Psoas muscle (tissue), 8 donors: Measurements from ENCODE around the gene LRRC23. TPM values are rescaled to one million over a fixed set of nuclear protein-coding genes. Genes with fewer than 3 reads are reported as not detected.
"Not testable (repeated sequence)": the region's sequence is repeated elsewhere in the genome, so short reads cannot be mapped to it uniquely, and the experiment has no call there.

ENCODE experiments used
- ATAC-seq, 4 donors: fragments of 200-7000 bp; cut with Tn5 transposase; one replicate each; pipeline ENCODE4 v1.9.1; 2020; ENCODE audit warnings: moderate library complexity in 3 of 4, mild to moderate bottlenecking in 2 of 4
- DNase-seq, 2 donors: peaks; one replicate each; pipeline ENCODE4 v3.0.0-alpha.2; 2020
- H3K27ac ChIP-seq: fragments of 200-600 bp; one replicate; pipeline ENCODE4 v1.8.0; 2022
- H3K27me3 ChIP-seq, 3 donors: fragments of 200-600 bp in 1 of 3; one replicate each; pipeline versions ENCODE4 v1.6.1 to v1.8.0; 2013 to 2022; ENCODE audit warnings: low read length in 2 of 3, mild to moderate bottlenecking in 2 of 3, moderate library complexity in 1 of 3; ENCODE audit not compliant: insufficient read depth in 3 of 3
- H3K36me3 ChIP-seq, 2 donors: fragments of 200-600 bp in 1 of 2; one replicate each; pipeline versions ENCODE4 v1.6.1 to v1.8.0; 2013 to 2022; ENCODE audit warnings: low read depth in 1 of 2, mild to moderate bottlenecking in 1 of 2, moderate library complexity in 1 of 2; ENCODE audit not compliant: insufficient read depth in 1 of 2
- H3K4me1 ChIP-seq: fragments of 200-600 bp; one replicate; pipeline ENCODE4 v1.8.0; 2022
- H3K4me3 ChIP-seq: fragments of 200-600 bp; one replicate; pipeline ENCODE4 v1.8.0; 2022; ENCODE audit warnings: mild to moderate bottlenecking
- H3K9me3 ChIP-seq: fragments of 200-600 bp; one replicate; pipeline ENCODE4 v1.8.0; 2022
- WGBS, 3 donors: extraction: QIAGEN DNeasy Blood & Tissue Kit; methylation state at CpG; one replicate each; pipeline versions ENCODE4 v1.1.6 to v1.1.7; 2013; 5-methylcytosine and 5-hydroxymethylcytosine counted together
- intact Hi-C, 2 donors: fragments of 100-400 bp; cut with DNase I; formaldehyde crosslinking; loops; one replicate each; pipeline versions ENCODE4 v1.11.0 to v1.14.2; 2022
- polyA plus RNA-seq, 3 donors: library from polyadenylated mRNA; stranded (reverse); fragments of 200-250 nt; gene quantifications; one replicate each; pipeline ENCODE4 v1.2.3, GENCODE V29; 2013
- total RNA-seq, 4 donors: library from RNA; stranded (reverse); fragmentation: NEBNext Ultra II Directional in 2 of 4; extraction: Animal tissue kit (Norgen Biotek cat#: 25700) in 2 of 4; gene quantifications; one replicate each; pipeline versions ENCODE4 v1.2.1 to v1.2.4, GENCODE V29; 2021 to 2023
- TF ChIP-seq, protein P1 (sequence below): fragments of 200-600 bp; IDR thresholded peaks from one replicate; pipeline ENCODE4 v1.8.0; 2022; ENCODE audit warnings: antibody characterized with exemption
- donor health status: healthy with polysubstance abuse.
- donor health status: DM: no; HTN: no; CAD: no; lungs with moderate emphysema.
- donor health status: Bipolar disorder and iron deficiency.
- donor health status: healthy.
- donor health status: DM: yes; HTN: yes; CAD: no.
- donor health status: DM: no; HTN: no; CAD: no.
- donor health status: DM: no; HTN: no; CAD: no.
- donor health status: DM: yes; HTN: yes; CAD: no.

The LRRC23 gene
- total and polyA plus RNA-seq, 7 donors = 9.5 to 29.0 (median 13.1) TPM

DNA sequence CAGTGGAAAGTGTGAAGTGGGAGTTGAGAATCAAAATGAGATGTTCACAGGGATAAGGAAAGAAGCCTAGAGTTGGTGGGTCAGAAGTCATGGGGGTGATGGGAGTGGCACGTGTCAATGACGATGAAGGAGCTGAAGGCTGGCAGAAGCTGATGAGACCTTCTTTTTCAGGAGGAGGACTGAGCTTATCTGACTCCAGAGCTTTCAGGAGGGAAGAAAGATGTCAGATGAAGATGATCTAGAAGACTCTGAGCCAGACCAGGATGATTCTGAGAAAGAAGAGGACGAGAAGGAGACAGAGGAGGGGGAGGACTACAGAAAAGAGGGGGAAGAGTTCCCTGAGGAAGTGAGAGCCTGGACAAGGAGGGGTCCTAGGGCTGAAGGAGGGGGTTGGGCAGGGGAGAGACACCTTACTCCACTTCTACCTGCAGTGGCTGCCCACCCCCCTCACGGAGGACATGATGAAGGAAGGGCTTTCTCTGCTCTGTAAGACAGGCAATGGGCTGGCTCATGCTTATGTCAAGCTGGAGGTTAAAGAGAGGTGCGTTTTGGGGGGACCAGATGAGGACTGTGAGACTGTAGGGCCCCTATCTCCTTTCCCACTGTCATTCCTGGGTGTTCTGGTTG lies 905 bp downstream of the LRRC23 start:
- peaks cover 5% of the 10 kb centered on the region for H3K4me1 ChIP-seq
- intact Hi-C loops = no loop called here
- no peak overlapping the region for H3K27ac ChIP-seq
- ATAC-seq = no peak
- no peaks in the 10 kb centered on the region for H3K9me3 ChIP-seq
- H3K27me3 ChIP-seq = no peaks in the 10 kb centered on the region
- TF ChIP-seq, protein P1, sequence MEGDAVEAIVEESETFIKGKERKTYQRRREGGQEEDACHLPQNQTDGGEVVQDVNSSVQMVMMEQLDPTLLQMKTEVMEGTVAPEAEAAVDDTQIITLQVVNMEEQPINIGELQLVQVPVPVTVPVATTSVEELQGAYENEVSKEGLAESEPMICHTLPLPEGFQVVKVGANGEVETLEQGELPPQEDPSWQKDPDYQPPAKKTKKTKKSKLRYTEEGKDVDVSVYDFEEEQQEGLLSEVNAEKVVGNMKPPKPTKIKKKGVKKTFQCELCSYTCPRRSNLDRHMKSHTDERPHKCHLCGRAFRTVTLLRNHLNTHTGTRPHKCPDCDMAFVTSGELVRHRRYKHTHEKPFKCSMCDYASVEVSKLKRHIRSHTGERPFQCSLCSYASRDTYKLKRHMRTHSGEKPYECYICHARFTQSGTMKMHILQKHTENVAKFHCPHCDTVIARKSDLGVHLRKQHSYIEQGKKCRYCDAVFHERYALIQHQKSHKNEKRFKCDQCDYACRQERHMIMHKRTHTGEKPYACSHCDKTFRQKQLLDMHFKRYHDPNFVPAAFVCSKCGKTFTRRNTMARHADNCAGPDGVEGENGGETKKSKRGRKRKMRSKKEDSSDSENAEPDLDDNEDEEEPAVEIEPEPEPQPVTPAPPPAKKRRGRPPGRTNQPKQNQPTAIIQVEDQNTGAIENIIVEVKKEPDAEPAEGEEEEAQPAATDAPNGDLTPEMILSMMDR = no peak
- H3K4me3 ChIP-seq = peak overlapping the region; percentile 91
- WGBS, 3 donors = 59 to 72% (median 61%) methylated on average over 5 of the region's 5 CpGs
- H3K36me3 ChIP-seq = peaks cover 0 to 22% of the 10 kb centered on the region in 2 donors
- DNase-seq = no peak

DNA sequence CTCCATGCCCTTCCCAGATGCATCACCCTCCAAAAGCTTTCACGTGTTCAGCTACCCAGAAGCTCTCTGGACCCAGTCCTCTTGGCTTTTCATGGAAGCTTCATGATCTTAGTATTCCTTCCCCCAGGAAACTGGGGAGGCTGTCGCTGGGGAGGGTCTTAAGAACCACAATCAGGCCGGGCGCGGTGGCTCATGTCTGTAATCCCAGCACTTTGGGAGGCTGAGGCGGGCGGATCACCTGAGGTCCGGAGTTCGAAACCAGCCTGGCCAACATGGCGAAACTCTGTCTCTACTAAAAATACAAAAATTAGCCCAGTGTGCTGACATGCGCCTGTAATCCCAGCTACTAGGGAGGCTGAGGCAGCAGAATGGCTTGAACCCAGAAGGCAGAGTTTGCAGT lies 3.5 kb downstream of the LRRC23 start:
- DNase-seq, H3K4me3 ChIP-seq, H3K27ac ChIP-seq, intact Hi-C loops, H3K9me3 ChIP-seq, H3K27me3 ChIP-seq, H3K4me1 ChIP-seq, ATAC-seq: not testable (repeated sequence)
- 92 to 95% (median 93%) methylated on average over 11 of the region's 11 CpGs for WGBS, 3 donors
- H3K36me3 ChIP-seq = peaks cover 0 to 22% of the 10 kb centered on the region in 2 donors

- ATAC-seq (no peak), DNase-seq (no peak)
- Histone ChIP-seq H3K9me3 (no peaks in the 10 kb centered on the region), H3K4me3 (no peak overlapping the region), H3K27ac (no peak overlapping the region), H3K27me3 (peaks cover 0 to 13% (median under 1%) of the 10 kb centered on the region in 3 donors), H3K36me3 (peaks cover 0 to 22% of the 10 kb centered on the region in 2 donors), H3K4me1 (no peaks in the 10 kb centered on the region)
- intact Hi-C loops = no loop called here
- TF ChIP-seq, protein P1 = no peak
- WGBS, 3 donors = 72 to 93% (median 81%) methylated on average over 4 of the region's 4 CpGs
Measured at GRCh38 chr12:6909421-6910145, 5.0 kb downstream of the LRRC23 start.

DNA sequence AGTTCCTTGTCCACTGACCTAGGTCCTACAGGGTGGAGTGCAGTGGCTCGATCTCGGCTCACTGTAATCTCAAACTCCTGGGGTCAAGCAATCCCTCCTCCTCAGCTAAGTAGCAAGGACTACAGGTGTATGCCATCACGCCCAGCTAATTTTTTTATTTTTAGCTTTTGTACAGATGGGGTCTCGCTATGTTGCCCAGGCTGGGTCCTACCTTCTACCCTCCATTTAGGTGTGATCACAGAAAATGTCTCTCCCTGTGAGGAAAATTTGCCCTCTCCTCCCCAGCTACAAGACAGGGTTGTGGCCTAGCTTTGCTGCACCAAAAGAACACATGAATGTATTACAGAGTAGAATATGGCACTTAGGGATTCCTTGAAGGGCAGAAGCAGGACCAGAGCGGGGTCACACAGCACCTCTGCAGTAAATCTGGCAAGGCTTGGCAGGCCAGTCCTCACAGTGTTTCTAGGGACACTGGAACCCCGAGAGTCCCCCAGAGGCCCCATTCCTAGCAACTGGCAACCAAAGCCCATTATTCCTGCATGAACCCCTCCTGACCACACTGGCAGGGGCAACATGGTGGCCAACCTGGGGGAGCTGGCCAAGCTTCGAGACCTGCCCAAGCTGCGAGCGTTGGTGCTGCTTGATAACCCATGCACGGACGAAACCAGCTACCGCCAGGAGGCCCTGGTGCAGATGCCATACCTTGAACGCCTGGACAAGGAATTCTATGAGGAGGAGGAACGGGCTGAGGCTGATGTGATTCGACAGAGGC lies 7.7 kb downstream of the LRRC23 start:
- 88 to 91% (median 89%) methylated on average over 15 of the region's 15 CpGs for WGBS, 3 donors
- Histone ChIP-seq H3K4me1 (no peaks in the 10 kb centered on the region), H3K27ac (no peak overlapping the region), H3K9me3 (no peaks in the 10 kb centered on the region), H3K4me3 (no peak overlapping the region), H3K27me3 (peaks cover 0 to 20% (median 17%) of the 10 kb centered on the region in 3 donors), H3K36me3 (peaks cover 0 to 8% of the 10 kb centered on the region in 2 donors)
- ATAC-seq (no peak), DNase-seq (no peak)
- intact Hi-C loops = no loop called here
- TF ChIP-seq, protein P1 = no peak
